GM23338 (cell line): Measurements from ENCODE around the gene GLI3. TPM values are rescaled to one million over a fixed set of nuclear protein-coding genes. Genes with fewer than 3 reads are reported as not detected.

Experiments used
- ATAC-seq: fragments of 200-7000 bp; cut with Tn5 transposase; 3 replicates; pipeline ENCODE4 v1.9.1; 2020
- DNase-seq: peaks from one replicate; pipeline ENCODE4 v3.0.0-alpha.2; 2015; ENCODE audit warnings: low spot score
- H2AFZ ChIP-seq: fragments of 200-600 bp; sonication (generic); 2 replicates; pipeline ENCODE4 v1.8.0; 2016; ENCODE audit warnings: antibody characterized with exemption, mild to moderate bottlenecking, moderate library complexity
- H3F3A ChIP-seq: fragments of 200-600 bp; sonication (generic); replicated peaks from 2 replicates; pipeline ENCODE4 v1.8.0; 2017; ENCODE audit warnings: antibody characterized with exemption, mixed run types, low read depth
- H3K27ac ChIP-seq: fragments of 200-600 bp; sonication (generic); 2 replicates; pipeline ENCODE4 v1.6.1; 2016; ENCODE audit warnings: low read depth
- H3K27me3 ChIP-seq: fragments of 200-600 bp; sonication (generic); 2 replicates; pipeline ENCODE4 v1.8.0; 2016; ENCODE audit warnings: mild to moderate bottlenecking, mixed run types, moderate library complexity; ENCODE audit not compliant: insufficient read depth
- H3K36me3 ChIP-seq: fragments of 200-600 bp; sonication (generic); 2 replicates; pipeline ENCODE4 v1.8.0; 2016; ENCODE audit warnings: mild to moderate bottlenecking; ENCODE audit not compliant: insufficient read depth
- H3K4me1 ChIP-seq: fragments of 200-600 bp; sonication (generic); 2 replicates; pipeline ENCODE4 v1.8.0; 2016; ENCODE audit warnings: mild to moderate bottlenecking, moderate library complexity; ENCODE audit not compliant: insufficient read depth
- H3K4me2 ChIP-seq: fragments of 200-600 bp; sonication (generic); 2 replicates; pipeline ENCODE4 v1.7.1; 2017; ENCODE audit warnings: mixed run types
- H3K4me3 ChIP-seq: fragments of 200-600 bp; sonication (generic); 2 replicates; pipeline ENCODE4 v1.6.1; 2016; ENCODE audit warnings: mixed run types
- H3K79me2 ChIP-seq: fragments of 200-600 bp; sonication (generic); replicated peaks from 2 replicates; pipeline ENCODE4 v1.8.0; 2017; ENCODE audit warnings: mild to moderate bottlenecking; ENCODE audit not compliant: insufficient read depth
- H3K9me2 ChIP-seq: fragments of 200-600 bp; sonication (generic); 2 replicates; pipeline ENCODE4 v1.8.0; 2017; ENCODE audit not compliant: insufficient read depth
- H4K20me1 ChIP-seq: fragments of 200-600 bp; sonication (generic); replicated peaks from 2 replicates; pipeline ENCODE4 v1.8.0; 2017; ENCODE audit warnings: mild to moderate bottlenecking; ENCODE audit not compliant: insufficient read depth
- H3K27ac Mint-ChIP-seq: 2 replicates; pipeline ENCODE4 v1.8.0; 2020; ENCODE audit warnings: inconsistent platforms, mild to moderate bottlenecking, moderate library complexity, mixed read lengths
- H3K27me3 Mint-ChIP-seq: 3 replicates; pipeline ENCODE4 v1.8.0; 2022; ENCODE audit warnings: low read depth, mild to moderate bottlenecking, moderate library complexity, mixed read lengths, inconsistent platforms; ENCODE audit not compliant: insufficient read depth, poor library complexity
- H3K36me3 Mint-ChIP-seq: 3 replicates; pipeline ENCODE4 v1.8.0; 2021; ENCODE audit warnings: low read depth, mild to moderate bottlenecking, inconsistent platforms, moderate library complexity, mixed read lengths
- H3K4me1 Mint-ChIP-seq: 3 replicates; pipeline ENCODE4 v1.8.0; 2020; ENCODE audit warnings: mild to moderate bottlenecking, inconsistent platforms, mixed read lengths
- H3K4me3 Mint-ChIP-seq: 3 replicates; pipeline ENCODE4 v1.8.0; 2021; ENCODE audit warnings: moderate library complexity, mild to moderate bottlenecking, inconsistent platforms, mixed read lengths
- H3K9me3 Mint-ChIP-seq: 3 replicates; pipeline ENCODE4 v1.8.0; 2020; ENCODE audit warnings: moderate library complexity, mild to moderate bottlenecking, inconsistent platforms, mixed read lengths
- CTCF ChIP-seq, 2 experiments: fragments of 200-600 bp in 1 of 2; sonication (generic) in 1 of 2; conservative IDR thresholded peaks; 2 replicates each; pipeline versions ENCODE4 v1.5.1 to v1.6.1; 2016 to 2017; ENCODE audit warnings: antibody characterized with exemption in 2 of 2, low read depth in 2 of 2, mild to moderate bottlenecking in 2 of 2, moderate library complexity in 1 of 2
- EZH2 ChIP-seq: fragments of 200-600 bp; sonication (generic); IDR thresholded peaks from one replicate; pipeline ENCODE4 v1.8.0; 2017; ENCODE audit warnings: antibody characterized with exemption, mild to moderate bottlenecking, low read depth; ENCODE audit not compliant: unreplicated experiment
- EZH2phosphoT487 ChIP-seq: fragments of 200-600 bp; sonication (generic); IDR thresholded peaks from one replicate; pipeline ENCODE4 v1.8.1; 2018; ENCODE audit warnings: antibody characterized with exemption; ENCODE audit not compliant: unreplicated experiment
- JUNB ChIP-seq: IDR thresholded peaks from one replicate; pipeline ENCODE4 v1.6.1; 2016; ENCODE audit warnings: antibody characterized with exemption; ENCODE audit not compliant: unreplicated experiment
- NANOG ChIP-seq: IDR thresholded peaks from 2 replicates; pipeline ENCODE4 v1.6.1; 2016; ENCODE audit warnings: antibody characterized with exemption, borderline replicate concordance
- POLR2AphosphoS5 ChIP-seq: IDR thresholded peaks from 2 replicates; pipeline ENCODE4 v1.6.1; 2016; ENCODE audit warnings: antibody characterized with exemption, low read depth
- REST ChIP-seq: IDR thresholded peaks from one replicate; pipeline ENCODE4 v1.6.1; 2018; ENCODE audit warnings: antibody characterized with exemption; ENCODE audit not compliant: unreplicated experiment
- STAT1 ChIP-seq: IDR thresholded peaks from one replicate; pipeline ENCODE4 v1.6.1; 2016; ENCODE audit warnings: antibody characterized with exemption; ENCODE audit not compliant: unreplicated experiment
- ZNF462 ChIP-seq: fragments of 250-450 bp; sonication (Bioruptor Pico); IDR thresholded peaks from 2 replicates; pipeline ENCODE4 v1.5.0; 2020; ENCODE audit warnings: mild to moderate bottlenecking, moderate library complexity
- polyA plus RNA-seq: library from polyadenylated mRNA; unstranded; fragments of >200 nt; fragmentation: Nextera tagmentation; extraction: Ambion mirVana; gene quantifications from 2 replicates; pipeline ENCODE4 v1.2.1, GENCODE V29; 2016
- total RNA-seq: library from RNA; depleted of rRNA; stranded (reverse); fragments of >200 nt; shearing (Covaris generic); gene quantifications from 2 replicates; pipeline ENCODE4 v1.2.3, GENCODE V29; 2014

Gene GLI3
- total and polyA plus RNA-seq, 2 experiments from 2014 or later: 16.1 to 17.9 TPM

GRCh38 chr7:42102301-42102700 lies 134.7 kb downstream of the GLI3 start:
- H2AFZ ChIP-seq: no peak overlapping the region
- Mint-ChIP-seq H3K9me3 (no peaks in the 10 kb centered on the region), H3K4me3 (no peak overlapping the region), H3K4me1 (peaks cover 16% of the 10 kb centered on the region), H3K36me3 (no peaks in the 10 kb centered on the region; the same call in 2 of the 3 replicates), H3K27me3 (peaks cover 3% of the 10 kb centered on the region), H3K27ac (no peak overlapping the region)
- TF ChIP-seq STAT1: no peak
- TF ChIP-seq REST: no peak
- no peak for TF ChIP-seq EZH2phosphoT487
- no peak for TF ChIP-seq ZNF462
- no peak for TF ChIP-seq CTCF (conservative IDR thresholded peaks at IDR 0.05; ENCODE audit: low read depth in 2 of 2)
- no peak for TF ChIP-seq POLR2AphosphoS5
- TF ChIP-seq NANOG: no peak
- no peak for TF ChIP-seq EZH2
- TF ChIP-seq JUNB: no peak
- no peaks in the 10 kb centered on the region for H3K79me2 ChIP-seq
- H3K9me2 ChIP-seq: no peaks in the 10 kb centered on the region
- H4K20me1 ChIP-seq: peaks cover 4% of the 10 kb centered on the region; the same call in 1 of the 2 replicates
- H3K4me3 ChIP-seq: no peak overlapping the region
- ATAC-seq (no peak), DNase-seq (no peak)
- H3K27me3 ChIP-seq: peaks cover 4% of the 10 kb centered on the region; the same call in 1 of the 2 replicates
- no peak overlapping the region for H3K4me2 ChIP-seq
- H3K36me3 ChIP-seq: no peaks in the 10 kb centered on the region
- H3K4me1 ChIP-seq: peaks cover 3% of the 10 kb centered on the region; the same call in 1 of the 2 replicates
- H3F3A ChIP-seq: no peaks in the 10 kb centered on the region
- no peak overlapping the region for H3K27ac ChIP-seq
